CD4-positive, alpha-beta memory T cell (primary cell): ENCODE results near the gene HCFC1. TPM values are rescaled to one million over a fixed set of nuclear protein-coding genes. Genes with fewer than 3 reads are reported as not detected.

Experiments used
- CTCF ChIA-PET: fragments of 350-600 bp; sonication (Branson Sonifier 250); formaldehyde crosslinking; loops from one replicate; lab custom pipeline; 2021; ENCODE audit warnings: inconsistent platforms; ENCODE audit not compliant: partially characterized antibody; lab: Charles Lee
- POLR2A ChIA-PET: fragments of 350-600 bp; sonication (Branson Sonifier 250); formaldehyde crosslinking; loops from one replicate; lab custom pipeline; 2021; ENCODE audit not compliant: partially characterized antibody; lab: Charles Lee
- DNase-seq, 5 donors: peaks; one replicate each; pipeline versions ENCODE4 v3.0.0 to v3.0.0-alpha.2; 2020 to 2022; ENCODE audit warnings: mixed read lengths in 1 of 5
- H3K27ac ChIP-seq: one replicate; pipeline ENCODE4 v1.7.0; 2013; ENCODE audit warnings: low read depth, low read length
- H3K27me3 ChIP-seq: 2 replicates; pipeline ENCODE4 v1.7.0; 2013; ENCODE audit warnings: mild to moderate bottlenecking, low read length, moderate library complexity; ENCODE audit not compliant: insufficient read depth
- H3K36me3 ChIP-seq: 2 replicates; pipeline ENCODE4 v1.7.0; 2013; ENCODE audit warnings: mild to moderate bottlenecking, low read length, moderate library complexity; ENCODE audit not compliant: insufficient read depth
- H3K4me1 ChIP-seq: 2 replicates; pipeline ENCODE4 v1.7.0; 2013; ENCODE audit warnings: mild to moderate bottlenecking, low read length, moderate library complexity; ENCODE audit not compliant: insufficient read depth
- H3K4me3 ChIP-seq, 2 donors: one replicate each; pipeline ENCODE4 v1.7.0; 2013; ENCODE audit warnings: low read length in 2 of 2, mild to moderate bottlenecking in 1 of 2
- H3K9me3 ChIP-seq, 2 donors: one replicate each; pipeline ENCODE4 v1.7.0; 2013; ENCODE audit warnings: low read length in 2 of 2, control low read depth in 1 of 2; ENCODE audit not compliant: control insufficient read depth in 1 of 2
- H3K27ac Mint-ChIP-seq, 7 donors: one replicate each; pipeline ENCODE4 v1.8.0; 2020 to 2021; ENCODE audit warnings: mixed read lengths in 7 of 7, mild to moderate bottlenecking in 6 of 7, inconsistent platforms in 3 of 7, moderate library complexity in 3 of 7
- H3K27me3 Mint-ChIP-seq, 2 donors: one replicate each; pipeline ENCODE4 v1.8.0; 2020 to 2021; ENCODE audit warnings: mixed read lengths in 2 of 2
- H3K36me3 Mint-ChIP-seq, 2 donors: one replicate each; pipeline ENCODE4 v1.8.0; 2020 to 2021; ENCODE audit warnings: mixed read lengths in 2 of 2, inconsistent platforms in 1 of 2, mild to moderate bottlenecking in 1 of 2
- H3K4me1 Mint-ChIP-seq, 4 donors: one replicate each; pipeline ENCODE4 v1.8.0; 2020 to 2021; ENCODE audit warnings: mixed read lengths in 4 of 4, mild to moderate bottlenecking in 1 of 4
- H3K4me3 Mint-ChIP-seq, 8 donors: one replicate each; pipeline ENCODE4 v1.8.0; 2020 to 2021; ENCODE audit warnings: mixed read lengths in 8 of 8, mild to moderate bottlenecking in 7 of 8, moderate library complexity in 6 of 8, inconsistent platforms in 3 of 8
- H3K9me3 Mint-ChIP-seq, 8 donors: one replicate each; pipeline ENCODE4 v1.8.0; 2020 to 2021; ENCODE audit warnings: mixed read lengths in 8 of 8, mild to moderate bottlenecking in 5 of 8, inconsistent platforms in 3 of 8, moderate library complexity in 1 of 8
- intact Hi-C: fragments of 100-400 bp; cut with micrococcal nuclease; formaldehyde crosslinking; loops from one replicate; pipeline ENCODE4 v1.15.1; 2023
- polyA plus RNA-seq, 2 donors: library from polyadenylated mRNA; unstranded; fragments of 300-500 nt; fragmentation: Illumina TruSeq; gene quantifications; one replicate each; pipeline ENCODE4 v1.2.3, GENCODE V29; 2021
- total RNA-seq, 2 experiments: library from RNA; stranded (reverse); gene quantifications; one replicate each; pipeline ENCODE4 v1.2.3, GENCODE V29; 2021

HCFC1 gene
- total RNA-seq (10 to 100 TPM; 52.6 to 53.4 TPM), polyA plus RNA-seq (10 to 100 TPM in 1 of 2 donors, 1 to 10 TPM in 1; 1.6 to 14.9 TPM)

DNA sequence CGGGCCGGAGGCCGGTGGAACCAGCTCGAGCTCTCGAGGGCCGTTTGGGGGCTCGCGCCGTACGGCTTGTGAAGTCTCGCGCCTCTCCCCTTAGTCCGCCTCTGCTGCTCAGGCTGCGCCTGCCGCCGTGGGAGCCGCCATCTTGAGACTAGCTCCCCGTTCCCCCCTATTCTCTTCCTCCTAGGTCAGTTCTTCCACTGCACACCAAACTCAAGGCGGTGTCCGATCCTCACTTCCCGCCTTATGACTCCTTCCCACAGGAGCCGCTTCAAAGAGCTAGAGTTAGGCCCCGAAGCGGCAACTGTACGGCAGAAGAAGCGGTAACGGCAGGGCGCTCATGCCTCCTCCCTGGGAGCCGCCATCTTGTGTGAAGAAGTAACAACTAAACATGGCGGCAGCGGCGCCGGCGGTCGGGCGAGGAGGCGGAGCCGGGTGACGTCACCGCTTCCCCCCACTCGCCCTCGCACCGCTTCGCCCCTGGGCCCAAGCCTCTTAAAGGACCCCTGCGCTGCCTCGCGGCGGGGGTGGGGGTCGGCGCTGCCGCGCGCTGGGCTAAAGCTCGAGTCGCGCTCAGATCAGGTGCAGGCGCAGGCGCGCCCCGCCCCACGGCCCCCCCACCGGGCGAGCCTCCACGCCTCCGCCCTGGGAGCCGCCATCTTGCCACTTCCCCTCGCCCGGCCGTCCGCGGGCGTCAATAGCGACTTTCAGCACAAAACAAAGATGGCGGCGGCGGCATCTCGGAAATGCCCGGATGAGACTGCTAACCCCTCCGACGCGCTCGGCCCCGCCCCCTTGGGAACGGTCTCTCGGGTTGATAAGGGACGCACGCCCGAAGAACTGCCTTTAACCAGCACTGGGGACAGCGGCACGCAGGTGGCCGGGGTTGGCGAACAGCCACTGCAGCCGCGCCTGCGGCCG lies at the start of gene HCFC1:
Gene HCFC1, minus strand, starts transcription at position 369 of the 918 bp plus-strand sequence. CDS start 978 bp downstream, outside the sequence.
- Mint-ChIP-seq H3K4me1 (peaks cover 21 to 53% (median 41%) of the 10 kb centered on the region in 4 donors), H3K27ac (peak within 1 kb of the TSS; percentile 97 to 100 (median 100))
- peaks cover 41% of the 10 kb centered on the region for H3K4me1 ChIP-seq

DNA sequence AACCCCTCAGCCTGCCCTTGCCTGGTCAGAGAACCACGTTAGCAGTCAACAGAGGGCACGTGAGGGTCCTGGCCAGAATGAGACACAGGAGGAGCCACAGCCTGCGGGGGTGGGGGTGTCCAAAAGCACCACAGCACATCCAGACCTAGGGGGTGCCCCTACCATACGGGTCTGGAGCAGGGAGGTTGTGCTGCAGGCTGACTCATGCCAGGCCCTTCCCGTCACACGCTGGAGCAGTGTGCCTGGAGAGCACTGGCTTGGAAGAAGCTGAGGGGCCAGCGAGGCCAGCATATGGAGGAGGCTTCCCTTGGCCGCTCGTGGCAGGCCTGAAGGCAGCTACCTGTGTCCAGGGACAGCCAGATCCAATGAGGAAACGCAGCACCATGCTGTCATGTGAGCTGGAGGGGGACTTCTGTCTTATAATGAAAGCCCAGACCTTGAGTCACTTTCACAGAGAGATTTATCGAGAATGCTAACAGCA lies 49.6 kb upstream of the HCFC1 start:
- Histone ChIP-seq H3K9me3 (no peaks in the 10 kb centered on the region), H3K27me3 (no peaks in the 10 kb centered on the region), H3K27ac (peak overlapping the region; percentile 78), H3K4me1 (peaks cover 18% of the 10 kb centered on the region), H3K4me3 (no peak overlapping the region), H3K36me3 (peaks cover 5% of the 10 kb centered on the region)
- H3K4me1 Mint-ChIP-seq: peaks cover 3 to 22% (median 13%) of the 10 kb centered on the region in 4 donors
- H3K4me3 Mint-ChIP-seq: peak overlapping the region in 4 of 8 donors; percentile 15 to 89 (median 29)
- intact Hi-C loops: loop anchor here (2.0 to 10.0 kb wide), 2 partner anchors 48 to 74 kb away; partner anchors contain the start of genes MECP2 and TMEM187
- peak in 1 of 5 donors; percentile 55 for DNase-seq
- peaks cover 0 to 2% (median 0%) of the 10 kb centered on the region in 8 donors for H3K9me3 Mint-ChIP-seq
- ChIA-PET CTCF (no interaction called here), POLR2A (interaction anchor here (1.4 to 4.5 kb wide), 6 partner anchors 36 to 115 kb away, joined by 3 to 61 read pairs (median 6); partner anchors contain the start of genes HCFC1, NAA10 and TMEM187)
- H3K36me3 Mint-ChIP-seq: peaks cover 0 to 10% of the 10 kb centered on the region in 2 donors
- no peaks in the 10 kb centered on the region for H3K27me3 Mint-ChIP-seq
- peak overlapping the region; percentile 48 to 95 (median 94) for H3K27ac Mint-ChIP-seq

More for the DNA sequence above, at the start of gene HCFC1:
- H3K4me3 Mint-ChIP-seq: peak within 1 kb of the TSS; percentile 100
- Histone ChIP-seq H3K36me3 (no peaks in the 10 kb centered on the region), H3K27me3 (no peaks in the 10 kb centered on the region), H3K27ac (peak within 1 kb of the TSS; percentile 99), H3K9me3 (no peaks in the 10 kb centered on the region), H3K4me3 (peak within 1 kb of the TSS; percentile 61 to 90)
- ChIA-PET CTCF (interaction anchor here (0.8 to 6.1 kb wide), 7 partner anchors 10 to 402 kb away, joined by 3 to 31 read pairs (median 3); no protein-coding TSS in a partner anchor), POLR2A (interaction anchor here (0.6 to 10.3 kb wide), 25 partner anchors 9 to 1013 kb away, joined by 3 to 176 read pairs (median 7); partner anchors contain the start of genes ARHGAP4, EMD, IDH3G and IRAK1)
- DNase-seq: peak; percentile 93 to 98 (median 96)
- H3K36me3 Mint-ChIP-seq: peaks cover 4 to 18% of the 10 kb centered on the region in 2 donors
- intact Hi-C loops: loop anchor here (1.0 to 10.0 kb wide), 6 partner anchors 10 to 403 kb away; partner anchors contain the start of genes ARHGAP4, EMD, FLNA and IDH3G
- H3K9me3 Mint-ChIP-seq: peaks cover 0 to 3% (median 0%) of the 10 kb centered on the region in 8 donors
- peaks cover 0 to 1% of the 10 kb centered on the region in 2 donors for H3K27me3 Mint-ChIP-seq

DNA sequence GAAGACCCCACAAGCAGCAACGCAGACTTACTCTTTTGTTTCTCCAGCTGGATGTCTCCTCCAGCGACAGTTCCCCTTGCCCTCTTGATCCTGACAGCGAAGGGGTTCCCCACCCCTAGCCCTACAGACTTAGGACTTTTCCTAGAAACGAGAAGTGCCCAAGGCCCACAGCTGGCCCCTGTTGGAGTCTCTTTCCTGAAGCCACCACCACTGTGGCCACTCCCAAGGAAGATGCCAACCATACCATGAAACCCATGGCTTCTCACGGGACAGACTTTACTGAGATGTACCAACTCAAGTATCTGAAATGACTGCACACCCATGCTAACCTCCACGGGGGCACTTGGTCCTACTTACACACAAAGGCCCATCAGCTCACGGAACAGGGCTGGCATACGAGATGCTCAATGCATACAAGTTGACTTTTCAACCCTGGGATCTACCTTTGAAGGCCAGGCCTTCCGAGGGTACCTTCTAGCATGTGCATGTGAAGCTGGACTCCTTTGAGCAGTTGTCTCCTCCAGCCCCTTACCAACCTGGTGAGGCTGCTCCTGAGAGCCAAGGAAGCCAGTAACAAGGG lies 49.0 kb upstream of the HCFC1 start:
- CTCF ChIA-PET: interaction anchor here (0.7 to 1.5 kb wide), 5 partner anchors 29 to 115 kb away, joined by 3 read pairs; no protein-coding TSS in a partner anchor
- peak overlapping the region in 1 of 2 donors; percentile 52 for H3K4me3 ChIP-seq
- H3K4me3 Mint-ChIP-seq: peak overlapping the region; percentile 86 to 93 (median 88)

GRCh38 chrX:154019633-154020528 lies 48.3 kb upstream of the HCFC1 start, which contains the start of gene IRAK1:
IRAK1 (minus strand) TSS chrX:154019902; CDS start chrX:154019812, 90 bp downstream.
- peaks cover 5% of the 10 kb centered on the region for H3K36me3 ChIP-seq
- H3K27ac ChIP-seq: peak within 1 kb of the TSS; percentile 78
- peak; percentile 36 to 62 (median 54) for DNase-seq
- peak within 1 kb of the TSS; percentile 28 to 60 for H3K4me3 ChIP-seq
- H3K4me3 Mint-ChIP-seq: peak within 1 kb of the TSS; percentile 86 to 93 (median 89)
- H3K36me3 Mint-ChIP-seq: peaks cover 4 to 16% of the 10 kb centered on the region in 2 donors
- CTCF ChIA-PET: interaction anchor here (0.7 to 1.5 kb wide), 5 partner anchors 30 to 116 kb away, joined by 3 read pairs; no protein-coding TSS in a partner anchor
- H3K9me3 Mint-ChIP-seq: peaks cover 0 to 2% (median 0%) of the 10 kb centered on the region in 8 donors
- intact Hi-C loops: loop anchor here (2.0 to 10.0 kb wide), 2 partner anchors 47 to 75 kb away; partner anchors contain the start of genes MECP2 and TMEM187
- no peaks in the 10 kb centered on the region for H3K27me3 Mint-ChIP-seq
- peak within 1 kb of the TSS; percentile 91 to 95 (median 94) for H3K27ac Mint-ChIP-seq
- H3K4me1 Mint-ChIP-seq: peaks cover 3 to 29% (median 15%) of the 10 kb centered on the region in 4 donors
- H3K9me3 ChIP-seq: no peaks in the 10 kb centered on the region
- peaks cover 18% of the 10 kb centered on the region for H3K4me1 ChIP-seq
- H3K27me3 ChIP-seq: no peaks in the 10 kb centered on the region
- POLR2A ChIA-PET: interaction anchor here (0.7 to 4.5 kb wide), 21 partner anchors 8 to 351 kb away, joined by 3 to 61 read pairs (median 4); partner anchors contain the start of genes ARHGAP4, HCFC1, NAA10 and TMEM187

More for the DNA sequence above, 49.0 kb upstream of the HCFC1 start:
- Histone ChIP-seq H3K9me3 (no peaks in the 10 kb centered on the region), H3K36me3 (peaks cover 5% of the 10 kb centered on the region), H3K27ac (peak overlapping the region; percentile 78), H3K27me3 (no peaks in the 10 kb centered on the region), H3K4me1 (peaks cover 18% of the 10 kb centered on the region)
- intact Hi-C loops: loop anchor here (2.0 to 10.0 kb wide), 2 partner anchors 48 to 74 kb away; partner anchors contain the start of genes MECP2 and TMEM187
- Mint-ChIP-seq H3K27me3 (no peaks in the 10 kb centered on the region), H3K27ac (peak overlapping the region; percentile 91 to 95 (median 94)), H3K4me1 (peaks cover 3 to 26% (median 15%) of the 10 kb centered on the region in 4 donors), H3K36me3 (peaks cover 4 to 13% of the 10 kb centered on the region in 2 donors), H3K9me3 (peaks cover 0 to 2% (median 0%) of the 10 kb centered on the region in 8 donors)
- DNase-seq: peak in 1 of 5 donors; percentile 11
- POLR2A ChIA-PET: interaction anchor here (0.7 to 4.5 kb wide), 18 partner anchors 7 to 121 kb away, joined by 3 to 61 read pairs (median 4); partner anchors contain the start of genes HCFC1, NAA10 and TMEM187

- Mint-ChIP-seq H3K27ac (peak overlapping the region; percentile 89 to 95 (median 91)), H3K36me3 (peaks cover 4 to 17% of the 10 kb centered on the region in 2 donors), H3K9me3 (peaks cover 0 to 2% (median 0%) of the 10 kb centered on the region in 8 donors), H3K4me3 (peak overlapping the region; percentile 85 to 90 (median 88)), H3K4me1 (peaks cover 3 to 30% (median 15%) of the 10 kb centered on the region in 4 donors), H3K27me3 (no peaks in the 10 kb centered on the region)
- H3K4me3 ChIP-seq: peak overlapping the region; percentile 28 to 60
- intact Hi-C loops: no loop called here
- peak in 3 of 5 donors; percentile 18 to 24 (median 24) for DNase-seq
- peaks cover 5% of the 10 kb centered on the region for H3K36me3 ChIP-seq
- no peaks in the 10 kb centered on the region for H3K27me3 ChIP-seq
- POLR2A ChIA-PET: interaction anchor here (0.8 to 4.5 kb wide), 11 partner anchors 17 to 379 kb away, joined by 3 to 61 read pairs (median 5); partner anchors contain the start of genes ARHGAP4, HCFC1, RPL10 and TMEM187
- H3K9me3 ChIP-seq: no peaks in the 10 kb centered on the region
- H3K4me1 ChIP-seq: peaks cover 18% of the 10 kb centered on the region
- peak overlapping the region; percentile 73 for H3K27ac ChIP-seq
- CTCF ChIA-PET: interaction anchor here (0.9 to 1.5 kb wide), 3 partner anchors 33 to 516 kb away, joined by 3 to 4 read pairs (median 4); no protein-coding TSS in a partner anchor
These were observed 47.5 kb upstream of the HCFC1 start for GRCh38 chrX:154019061-154019621.
